Fibroblast of lung (primary cell): ENCODE data around the gene SUMO1.

Experiments
- CTCF ChIP-seq, 2 donors: IDR thresholded peaks in 1 of 2; conservative IDR thresholded peaks in 1 of 2; 1 replicate in 1 of 2; 2 replicates in 1 of 2; pipeline ENCODE4 v1.5.1; 2011 to 2012; ENCODE audit warnings: low read length in 2 of 2, control low read depth in 1 of 2, inconsistent platforms in 1 of 2, low read depth in 1 of 2, mild to moderate bottlenecking in 1 of 2
- EZH2 ChIP-seq: IDR thresholded peaks from 2 replicates; pipeline ENCODE4 v1.5.1; 2012; ENCODE audit warnings: low read length, control low read depth, mild to moderate bottlenecking; ENCODE audit errors: missing control alignments

- TF ChIP-seq CTCF (conservative IDR thresholded peaks at IDR 0.05 in 1 of 2, IDR thresholded peaks at IDR 0.05 in 1 of 2; ENCODE audit: low read depth in 1 of 2, low read length in 2 of 2) (no peak), EZH2 (no peak)
Measured at GRCh38 chr2:202249521-202250253, 11.3 kb upstream of the SUMO1 start.
